Hematopoietic multipotent progenitor cell treated with erythropoietin and hydrocortisone succinate and interleukin-3 and kit ligand, for 4 days (in vitro differentiated cells): ENCODE data around the gene DDX27.

ENCODE experiments used
- DNase-seq: peaks from one replicate; pipeline ENCODE4 v3.0.0-alpha.2; 2015

Gene DDX27

GRCh38 chr20:49291200-49291599 is 72.0 kb downstream of the DDX27 start:
- DNase-seq: peak; percentile 19

- DNase-seq: peak; percentile 25
Observed at GRCh38 chr20:49292010-49292409, 72.8 kb downstream of the DDX27 start.

- DNase-seq: no peak
Observed at GRCh38 chr20:49293122-49293521, 73.9 kb downstream of the DDX27 start.
